ENCODE data around the gene TENM3. TPM values are rescaled to one million over a fixed set of nuclear protein-coding genes. Genes with fewer than 3 reads are reported as not detected.
"Not testable (repeated sequence)": the region's sequence is repeated elsewhere in the genome, so short reads cannot be mapped to it uniquely, and the experiment has no call there.

The TENM3 gene
- total RNA-seq, 1 experiment from 2014 or later, result 5.3 TPM

- DNase-seq (ENCODE audit: low spot score), result no peak
These were observed 564.8 kb downstream of the TENM3 start for GRCh38 chr4:182807767-182808548.

DNA sequence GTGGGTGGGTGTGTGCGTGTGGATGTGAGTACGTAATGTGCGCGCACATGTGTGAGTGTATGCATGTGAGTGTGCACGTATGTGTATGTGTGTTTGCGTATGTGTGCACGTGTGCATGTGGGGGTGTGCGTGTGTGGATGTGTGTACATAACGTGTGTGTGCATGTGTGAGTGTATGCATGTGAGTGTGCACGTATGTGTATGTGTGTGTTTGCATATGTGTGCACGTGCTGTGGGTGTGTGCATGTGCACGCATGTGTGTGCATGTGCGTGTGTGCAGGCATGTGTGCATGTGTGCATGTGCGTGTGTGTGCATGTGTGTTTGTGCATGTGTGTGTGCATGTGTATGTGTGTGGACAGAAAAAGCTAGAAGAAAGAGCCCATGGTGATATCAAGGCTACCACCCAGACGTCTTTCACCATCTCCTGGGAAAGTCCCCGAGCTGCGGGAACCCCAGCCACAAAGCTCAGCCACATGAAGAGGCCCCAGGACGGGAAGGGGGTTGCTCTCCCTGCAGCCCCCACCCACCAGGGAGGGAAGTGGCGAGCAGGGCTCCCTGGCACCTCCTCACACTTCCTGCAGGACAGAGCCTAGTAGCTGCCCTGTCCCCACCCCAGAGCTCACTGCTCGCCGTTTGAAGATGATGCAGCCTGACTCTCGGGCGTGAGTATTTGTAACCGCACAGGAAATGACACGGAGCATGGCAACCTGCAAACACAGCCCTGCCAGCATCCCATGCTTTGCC, 565.6 kb downstream of the TENM3 start:
- DNase-seq (ENCODE audit: low spot score), result no peak

GRCh38 chr4:182809417-182810102, 566.4 kb downstream of the TENM3 start:
- no peak for DNase-seq (ENCODE audit: low spot score)

GRCh38 chr4:182810103-182810615, 567.0 kb downstream of the TENM3 start:
- DNase-seq (ENCODE audit: low spot score), result no peak

DNA sequence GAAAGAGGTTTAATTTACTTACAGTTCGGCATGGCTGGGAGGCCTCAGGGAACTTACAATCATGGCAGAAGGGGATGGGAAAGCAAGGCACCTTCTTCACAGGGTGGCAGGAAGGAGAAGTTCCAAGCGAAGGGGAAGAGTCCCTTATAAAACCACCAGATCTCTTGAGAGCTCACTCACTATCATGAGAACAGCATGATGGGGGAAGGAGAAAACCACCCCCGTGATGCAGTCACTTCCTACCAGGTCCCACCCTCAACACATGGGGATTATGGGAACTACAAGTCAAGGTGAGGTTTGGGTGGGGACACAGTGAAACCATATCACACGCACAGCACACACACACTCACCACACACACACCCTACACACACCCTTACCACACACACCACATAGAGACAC, 569.7 kb downstream of the TENM3 start:
- DNase-seq (ENCODE audit: low spot score), result no peak

DNA sequence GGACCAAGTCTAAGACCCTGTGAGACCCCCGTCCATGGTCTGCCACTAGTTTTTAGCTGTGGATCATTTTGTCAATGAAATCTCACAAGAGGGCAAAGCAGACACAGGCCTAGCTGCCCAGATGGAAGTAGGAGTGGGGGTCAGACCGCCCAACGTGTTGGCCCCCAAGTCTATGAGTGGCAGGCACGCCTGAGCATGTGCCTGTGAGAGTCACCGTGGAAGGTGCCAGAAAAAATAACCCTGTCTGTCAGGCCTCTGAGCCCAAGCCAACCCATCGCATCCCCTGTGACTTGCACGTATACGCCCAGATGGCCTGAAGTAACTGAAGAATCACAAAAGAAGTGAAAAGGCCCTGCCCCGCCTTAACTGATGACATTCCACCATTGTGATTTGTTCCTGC, 570.9 kb downstream of the TENM3 start:
- not testable (repeated sequence) for DNase-seq (ENCODE audit: low spot score)

DNA sequence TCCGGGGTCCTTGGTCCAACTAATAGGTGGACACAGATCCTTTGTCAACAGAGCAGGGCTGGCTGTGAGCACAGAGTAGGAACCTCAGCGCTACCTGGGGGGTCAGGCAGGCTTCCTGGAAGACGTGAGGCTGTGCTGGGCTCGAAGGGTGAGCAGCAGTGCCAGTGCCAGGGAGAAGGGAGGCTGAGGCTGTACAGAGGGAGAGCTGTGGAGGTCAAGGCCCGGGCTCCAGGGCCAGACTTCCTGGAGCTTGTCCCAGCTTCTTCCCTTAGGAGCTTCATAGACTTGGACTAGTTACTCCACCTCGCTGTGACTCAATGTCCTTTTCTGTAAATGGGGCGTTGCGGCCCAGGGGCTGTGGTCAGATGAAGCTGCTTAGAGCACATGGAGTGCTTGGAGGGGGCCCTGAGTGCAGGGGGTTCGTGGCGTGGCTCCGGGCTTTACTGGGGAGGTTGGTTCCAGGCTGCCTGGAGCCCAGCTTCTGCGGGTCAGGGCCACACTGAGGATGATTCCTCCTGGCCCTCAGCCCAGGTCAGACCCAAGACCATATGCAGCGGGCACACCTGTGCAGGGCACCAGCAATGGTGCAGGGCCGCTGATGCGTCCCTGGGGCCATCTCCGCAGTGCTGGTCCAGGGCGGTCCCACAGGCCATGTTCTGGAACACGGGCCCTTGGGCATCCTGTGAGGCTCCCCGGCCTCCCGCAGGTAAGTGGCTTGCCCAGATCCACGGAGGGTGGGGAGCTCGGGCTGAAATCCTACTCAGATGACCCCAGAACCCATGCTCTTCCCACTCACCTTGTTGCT, 575.9 kb downstream of the TENM3 start:
- no peak for DNase-seq (ENCODE audit: low spot score)

DNA sequence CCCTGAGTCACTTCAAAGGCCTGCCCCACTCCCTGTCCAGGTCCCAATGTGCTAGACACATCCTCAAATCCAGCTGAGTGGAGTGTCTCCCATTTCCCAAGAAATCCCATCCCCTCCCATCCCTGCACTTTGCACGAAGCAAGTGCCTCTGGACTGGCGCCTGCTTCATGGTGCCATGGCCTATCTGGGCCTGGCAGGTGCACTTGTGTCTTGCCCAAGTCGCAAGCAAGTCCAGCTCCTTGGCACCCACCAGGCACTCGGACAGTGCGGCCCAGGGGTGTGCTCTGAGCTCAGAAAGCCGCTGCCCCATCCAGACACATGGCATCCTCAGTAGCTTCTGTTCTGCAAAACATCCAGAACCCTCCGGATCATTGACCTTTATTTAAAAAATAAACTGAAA, 576.5 kb downstream of the TENM3 start:
- no peak for DNase-seq (ENCODE audit: low spot score)

DNA sequence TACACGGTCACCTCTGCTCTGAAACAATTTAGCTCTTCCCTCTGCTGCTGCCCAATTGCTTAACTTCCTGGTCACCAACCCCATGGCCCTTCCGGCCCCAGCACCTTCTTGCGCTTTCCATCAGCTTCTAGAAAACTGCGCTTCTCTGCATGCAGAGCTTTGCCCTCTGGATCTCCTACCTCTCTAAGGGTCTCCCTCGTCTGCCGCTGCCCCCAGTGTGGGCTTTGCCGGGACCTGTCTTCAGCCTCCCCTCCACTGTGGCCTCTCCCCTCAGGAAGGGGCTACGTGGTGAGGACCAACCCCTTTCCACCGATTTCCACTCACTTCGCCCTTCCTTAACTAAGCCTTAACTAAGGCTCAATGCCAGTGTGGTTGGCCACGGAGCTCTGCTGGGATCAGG, 579.4 kb downstream of the TENM3 start:
- DNase-seq (ENCODE audit: low spot score), result no peak

GRCh38 chr4:182823576-182823975, 580.4 kb downstream of the TENM3 start:
- no peak for DNase-seq (ENCODE audit: low spot score)

DNA sequence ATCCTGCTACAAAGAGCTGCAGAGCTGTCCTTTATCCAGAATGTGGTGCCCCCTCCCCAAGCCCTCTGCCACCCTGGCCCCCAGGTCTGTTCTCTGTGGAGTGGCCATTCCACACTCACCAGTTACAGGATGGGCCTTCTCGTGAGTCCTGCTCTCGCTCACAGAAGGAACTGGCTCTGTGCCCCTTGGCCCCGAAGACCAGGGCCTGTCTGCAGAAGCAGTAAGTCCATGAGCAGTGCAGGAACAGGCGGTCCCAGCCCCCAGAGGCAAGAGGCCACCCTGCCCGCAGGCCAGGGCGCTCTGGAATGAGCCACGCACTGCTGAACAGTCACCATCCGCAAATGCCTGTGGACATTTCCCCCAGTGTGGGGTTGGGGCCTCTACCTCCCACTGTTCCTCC, 581.8 kb downstream of the TENM3 start:
- no peak for DNase-seq (ENCODE audit: low spot score)

DNA sequence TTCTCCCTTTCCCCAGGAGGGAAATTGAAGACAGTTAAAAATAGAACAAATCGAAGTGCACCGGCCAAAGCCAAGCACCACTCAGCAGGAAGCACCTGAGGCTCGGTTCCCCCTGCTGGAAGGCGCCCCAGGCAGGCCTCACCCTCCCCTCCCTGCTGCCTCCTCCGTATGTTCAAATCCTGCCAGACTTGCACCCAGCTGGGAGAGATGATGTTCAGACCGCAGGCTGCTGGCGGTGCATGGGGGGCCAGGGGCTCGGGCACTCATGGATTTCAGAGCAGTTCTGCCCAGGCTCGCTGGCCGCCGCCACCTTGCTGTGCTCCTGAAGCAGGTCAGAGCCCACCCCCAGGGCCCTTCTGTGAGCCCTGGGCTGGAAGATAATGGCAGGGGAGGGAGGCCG, 582.6 kb downstream of the TENM3 start:
- DNase-seq (ENCODE audit: low spot score), result no peak

- no peak for DNase-seq (ENCODE audit: low spot score)
These were observed 583.2 kb downstream of the TENM3 start for GRCh38 chr4:182826391-182826790.

DNA sequence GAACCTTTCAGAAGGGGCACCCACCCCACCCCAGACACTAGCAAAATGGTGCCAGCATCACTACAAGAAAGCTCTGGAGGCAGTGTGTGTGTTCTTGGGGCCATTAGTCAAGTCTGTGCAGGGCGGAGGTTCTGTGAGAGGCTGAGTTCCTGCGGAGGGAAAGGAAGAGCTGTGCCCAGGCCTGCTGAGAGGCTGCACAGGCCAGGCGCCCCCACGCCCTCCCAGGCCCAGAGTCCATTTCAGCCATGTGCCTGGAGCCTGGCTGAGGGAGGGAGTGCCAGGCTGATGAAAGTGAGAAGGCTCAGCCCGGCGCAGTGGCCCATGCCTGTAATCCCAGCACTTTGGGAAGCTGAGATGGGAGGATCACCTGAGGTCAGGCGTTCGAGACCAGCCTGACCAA, 584.0 kb downstream of the TENM3 start:
- DNase-seq (ENCODE audit: low spot score), result no peak

- DNase-seq (ENCODE audit: low spot score), result no peak
These were observed 584.8 kb downstream of the TENM3 start for GRCh38 chr4:182827954-182828353.

DNA sequence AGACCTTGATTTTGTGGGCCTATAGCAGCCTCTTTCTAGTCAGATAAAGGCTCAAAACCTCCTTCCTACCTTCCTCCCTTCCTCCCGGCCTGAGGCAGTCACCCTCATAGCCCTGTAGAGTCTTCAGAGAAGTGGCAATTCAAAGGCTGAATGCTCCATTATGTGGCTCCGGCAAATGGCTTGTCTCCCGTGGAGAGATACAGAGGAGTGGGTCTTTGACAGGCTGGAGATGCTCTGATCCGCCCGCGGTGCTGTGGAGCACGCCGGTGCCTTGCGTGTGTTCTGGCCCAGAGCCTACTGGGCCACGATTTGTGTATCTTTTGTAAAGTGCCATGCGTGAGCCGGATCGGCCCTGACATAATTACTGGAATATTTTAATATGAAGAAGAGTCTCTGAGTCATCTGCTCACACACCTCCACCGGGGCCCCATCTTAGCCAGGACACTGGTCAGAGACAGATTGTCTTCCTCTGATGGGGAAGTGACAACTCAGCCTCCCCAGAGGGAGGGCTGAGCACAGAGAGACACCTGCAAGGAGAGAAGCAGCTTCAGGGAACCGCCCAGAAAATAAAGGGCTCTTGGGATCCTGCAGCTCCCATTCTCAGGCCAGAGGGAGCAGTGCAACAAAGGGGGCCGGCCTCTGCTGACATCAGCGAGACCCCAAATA, 585.3 kb downstream of the TENM3 start:
- no peak for DNase-seq (ENCODE audit: low spot score)

GRCh38 chr4:182829196-182829595, 586.0 kb downstream of the TENM3 start:
- DNase-seq (ENCODE audit: low spot score), result no peak

DNA sequence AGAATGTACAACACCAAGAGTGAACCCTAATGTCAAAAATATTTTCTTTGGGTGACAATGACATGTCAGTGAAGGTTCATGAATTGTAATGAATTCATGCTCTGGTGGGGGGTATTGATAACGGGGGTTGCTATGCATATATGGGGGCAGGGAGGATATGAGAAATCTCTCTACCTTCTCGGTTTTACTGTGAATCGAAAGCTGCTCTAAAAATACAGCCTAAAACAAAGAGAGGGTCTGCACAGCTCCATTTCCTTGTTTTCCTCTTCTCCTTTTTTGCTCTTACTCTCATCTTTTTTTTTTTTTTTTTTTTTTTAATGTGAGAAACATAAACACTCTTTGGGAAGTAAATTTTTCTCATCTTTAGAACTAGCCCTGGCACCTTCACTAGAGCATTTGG, 588.2 kb downstream of the TENM3 start:
- no peak for DNase-seq (ENCODE audit: low spot score)

GRCh38 chr4:182832352-182833120, 589.3 kb downstream of the TENM3 start:
- no peak for DNase-seq (ENCODE audit: low spot score)
